ENCODE results near the gene SIX4. TPM values are rescaled to one million over a fixed set of nuclear protein-coding genes. Genes with fewer than 3 reads are reported as not detected.

SIX4 gene
- total RNA-seq, 1 experiment from 2014 or later, result 13.6 TPM

GRCh38 chr14:60720962-60721325, 3.2 kb downstream of the SIX4 start:
- H3K36me3 ChIP-seq (ENCODE audit: insufficient read depth, low read length, poor library complexity, severe bottlenecking), result peaks cover 16% of the 10 kb centered on the region
- H3K27ac ChIP-seq (ENCODE audit: low read depth, low read length, poor library complexity, severe bottlenecking), result no peak overlapping the region
- peaks cover 9% of the 10 kb centered on the region for H3K4me1 ChIP-seq (ENCODE audit: insufficient read depth, low read length, poor library complexity, severe bottlenecking)
- intact Hi-C loops (cut with micrococcal nuclease; ENCODE audit: unreplicated experiment), result loop anchor here (5.0 kb wide), 2 partner anchors 306 to 531 kb away; no protein-coding TSS in a partner anchor
- TF ChIP-seq EZH2 (IDR thresholded peaks at IDR 0.05; ENCODE audit: borderline replicate concordance, low read depth, low read length, poor library complexity, severe bottlenecking) (no peak), CTCF (conservative IDR thresholded peaks at IDR 0.05; ENCODE audit: low read depth, low read length) (no peak)
- H3K27me3 ChIP-seq (replicated peaks; ENCODE audit: insufficient read depth, low read depth, low read length, poor library complexity), result no peaks in the 10 kb centered on the region
- ChIA-PET CTCF (interaction anchor here (0.6 to 0.7 kb wide), 2 partner anchors 117 to 186 kb away, joined by 8 to 10 read pairs; no protein-coding TSS in a partner anchor), POLR2A (ENCODE audit: low non-redundant PET) (no interaction called here)
- H3K9me3 ChIP-seq (ENCODE audit: low read depth, low read length, poor library complexity, severe bottlenecking), result no peaks in the 10 kb centered on the region
- peak overlapping the region; percentile 84 for H3K4me3 ChIP-seq (ENCODE audit: low read depth, low read length, poor library complexity, severe bottlenecking)
- no TSS peak for BruUV-seq (replicated peaks)
- no peak for DNase-seq (ENCODE audit: low spot score)

GRCh38 chr14:60720391-60720790, 3.8 kb downstream of the SIX4 start:
- intact Hi-C loops (cut with micrococcal nuclease; ENCODE audit: unreplicated experiment), result loop anchor here (5.0 kb wide), 2 partner anchors 307 to 532 kb away; no protein-coding TSS in a partner anchor
- no TSS peak for BruUV-seq (replicated peaks)
- DNase-seq (ENCODE audit: low spot score), result no peak
- ChIA-PET CTCF (interaction anchor here (0.6 to 0.7 kb wide), 2 partner anchors 117 to 185 kb away, joined by 8 to 10 read pairs; no protein-coding TSS in a partner anchor), POLR2A (ENCODE audit: low non-redundant PET) (no interaction called here)
- Histone ChIP-seq H3K27ac (ENCODE audit: low read depth, low read length, poor library complexity, severe bottlenecking) (no peak overlapping the region), H3K36me3 (ENCODE audit: insufficient read depth, low read length, poor library complexity, severe bottlenecking) (peaks cover 16% of the 10 kb centered on the region), H3K9me3 (ENCODE audit: low read depth, low read length, poor library complexity, severe bottlenecking) (no peaks in the 10 kb centered on the region), H3K4me1 (ENCODE audit: insufficient read depth, low read length, poor library complexity, severe bottlenecking) (peaks cover 9% of the 10 kb centered on the region), H3K27me3 (replicated peaks; ENCODE audit: insufficient read depth, low read depth, low read length, poor library complexity) (no peaks in the 10 kb centered on the region), H3K4me3 (ENCODE audit: low read depth, low read length, poor library complexity, severe bottlenecking) (peak overlapping the region; percentile 84)
- TF ChIP-seq CTCF (conservative IDR thresholded peaks at IDR 0.05; ENCODE audit: low read depth, low read length), result no peak
- TF ChIP-seq EZH2 (IDR thresholded peaks at IDR 0.05; ENCODE audit: borderline replicate concordance, low read depth, low read length, poor library complexity, severe bottlenecking), result no peak

DNA sequence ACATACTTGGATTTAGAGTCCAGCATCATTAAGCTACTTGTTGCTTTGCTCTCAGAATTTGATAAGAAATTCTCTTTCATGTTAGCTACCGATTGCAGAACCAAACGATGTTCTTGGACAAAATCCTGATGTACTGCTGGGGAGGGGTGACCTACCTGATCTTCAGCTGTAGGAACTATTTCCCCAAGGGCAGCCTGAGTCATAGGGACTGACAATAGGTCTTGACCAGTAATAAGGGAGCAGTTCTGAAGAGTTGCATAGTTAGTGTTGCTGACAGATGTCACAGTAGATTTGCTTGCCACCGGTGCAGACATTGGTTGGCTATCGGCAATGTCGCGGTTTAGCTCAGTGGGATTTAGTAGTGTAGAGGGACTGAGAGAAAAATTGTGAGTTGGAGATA, 10.6 kb downstream of the SIX4 start:
- DNase-seq (ENCODE audit: low spot score), result no peak
- H3K4me1 ChIP-seq (ENCODE audit: insufficient read depth, low read length, poor library complexity, severe bottlenecking), result no peaks in the 10 kb centered on the region
- POLR2A ChIA-PET (ENCODE audit: low non-redundant PET), result no interaction called here
- intact Hi-C loops (cut with micrococcal nuclease; ENCODE audit: unreplicated experiment), result no loop called here
- CTCF ChIA-PET, result interaction anchor here (0.5 kb wide), 1 partner anchor 711 kb away, joined by 3 read pairs; no protein-coding TSS in a partner anchor
- no peaks in the 10 kb centered on the region for H3K9me3 ChIP-seq (ENCODE audit: low read depth, low read length, poor library complexity, severe bottlenecking)
- TF ChIP-seq EZH2 (IDR thresholded peaks at IDR 0.05; ENCODE audit: borderline replicate concordance, low read depth, low read length, poor library complexity, severe bottlenecking) (no peak), CTCF (conservative IDR thresholded peaks at IDR 0.05; ENCODE audit: low read depth, low read length) (no peak)
- H3K36me3 ChIP-seq (ENCODE audit: insufficient read depth, low read length, poor library complexity, severe bottlenecking), result peaks cover 12% of the 10 kb centered on the region
- H3K27me3 ChIP-seq (replicated peaks; ENCODE audit: insufficient read depth, low read depth, low read length, poor library complexity), result no peaks in the 10 kb centered on the region
- no peak overlapping the region for H3K27ac ChIP-seq (ENCODE audit: low read depth, low read length, poor library complexity, severe bottlenecking)
- no TSS peak for BruUV-seq (replicated peaks)
- H3K4me3 ChIP-seq (ENCODE audit: low read depth, low read length, poor library complexity, severe bottlenecking), result no peak overlapping the region

Measured in A673 (cell line).